Measurements from ENCODE around the gene SLC15A2. TPM values are rescaled to one million over a fixed set of nuclear protein-coding genes. Genes with fewer than 3 reads are reported as not detected.
A peak's percentile ranks its signal among the peaks of the same experiment; 100 is the strongest.

The SLC15A2 gene
- 2.3 and 2.4 TPM in 2 replicates for total RNA-seq (2021)
- long read RNA-seq, full-length matches to known transcripts: 4 of 11 reads
- long read RNA-seq, partial matches to known transcripts: 0 of 11 reads
- long read RNA-seq, other reads (novel, unspliced or antisense): 7 of 11 reads

GRCh38 chr3:121894301-121894990, at the start of gene SLC15A2:
SLC15A2 (plus strand) TSS chr3:121894401; CDS start chr3:121894477, 76 bp downstream.
- Histone ChIP-seq H3K79me1 (ENCODE audit: insufficient read depth, low read depth, low read length, poor library complexity, severe bottlenecking) (no peaks in the 10 kb centered on the region), H2BK20ac (ENCODE audit: low read depth, low read length, poor library complexity, severe bottlenecking) (peak within 1 kb of the TSS; percentile 94), H3K23me2 (ENCODE audit: insufficient read length, low read depth, low read length, poor library complexity, severe bottlenecking) (no peaks in the 10 kb centered on the region), H3K23ac (ENCODE audit: insufficient read length, low read depth, low read length) (no peak within 1 kb of the TSS), H3K79me2 (ENCODE audit: insufficient read depth, low read length) (no peaks in the 10 kb centered on the region), H3K56ac (ENCODE audit: insufficient read length, low read depth, low read length) (no peak within 1 kb of the TSS), H2BK12ac (ENCODE audit: insufficient read length, low read depth, low read length) (no peak within 1 kb of the TSS), H2BK15ac (ENCODE audit: low read depth, low read length) (no peak within 1 kb of the TSS), H2AFZ (ENCODE audit: low read length) (peak within 1 kb of the TSS; percentile 18), H3K9ac (ENCODE audit: extremely low read depth, insufficient read length, low read length) (no peak within 1 kb of the TSS), H3K18ac (ENCODE audit: insufficient read length, low read depth, low read length) (peak within 1 kb of the TSS; percentile 65), H3K9me3 (ENCODE audit: control insufficient read depth, low read depth, low read length) (no peaks in the 10 kb centered on the region), H3K4me2 (ENCODE audit: insufficient read depth, insufficient read length, low read length) (peak within 1 kb of the TSS; percentile 49), H3K27ac (ENCODE audit: insufficient read length, low read depth, low read length) (peak within 1 kb of the TSS; percentile 88), H2AK5ac (ENCODE audit: insufficient read length, low read length) (no peak within 1 kb of the TSS), H4K8ac (replicated peaks; ENCODE audit: insufficient read length, low read depth, low read length) (no peak within 1 kb of the TSS), H2BK120ac (ENCODE audit: low read depth, low read length, poor library complexity, severe bottlenecking) (peak within 1 kb of the TSS; percentile 91), H4K20me1 (ENCODE audit: control insufficient read depth, insufficient read depth, insufficient read length) (no peaks in the 10 kb centered on the region), H2BK5ac (ENCODE audit: insufficient read length, low read length) (no peak within 1 kb of the TSS), H3K27me3 (ENCODE audit: insufficient read depth, low read length) (no peaks in the 10 kb centered on the region), H3K4me1 (ENCODE audit: insufficient read depth, low read length) (peaks cover 4% of the 10 kb centered on the region; the same call in 1 of the 2 replicates), H4K5ac (ENCODE audit: insufficient read length, low read depth, low read length) (no peak within 1 kb of the TSS), H3K14ac (ENCODE audit: insufficient read depth, low read length) (peak within 1 kb of the TSS; percentile 73; the same call in 1 of the 2 replicates), H4K91ac (ENCODE audit: insufficient read length, low read depth, low read length) (no peak within 1 kb of the TSS), H3T11ph (ENCODE audit: low read length) (peak within 1 kb of the TSS; percentile 54), H3K4ac (ENCODE audit: low read depth, low read length) (no peak within 1 kb of the TSS)
- peaks cover 42 to 50% of the 10 kb centered on the region in 2 experiments for H3K4me1 Mint-ChIP-seq
- TF ChIP-seq CTCF (conservative IDR thresholded peaks at IDR 0.05): no peak
- DNase-seq: peak; percentile 33
- no peaks in the 10 kb centered on the region for H3K27me3 Mint-ChIP-seq (ENCODE audit: low read depth)
- peak within 1 kb of the TSS; percentile 34 to 66 for H3K4me3 Mint-ChIP-seq
- peaks cover 9 to 15% (median 9%) of the 10 kb centered on the region in 3 experiments; a peak in 6 of 7 replicates for H3K36me3 Mint-ChIP-seq (ENCODE audit: insufficient read depth in 1 of 3, low read depth in 3 of 3)
- no CpG with 5 or more reads among the region's 3 CpGs for WGBS (ENCODE audit: extremely low coverage, insufficient read length, low lambda C conversion rate)
- H3K27ac Mint-ChIP-seq: peak within 1 kb of the TSS; percentile 77 to 99 (median 98)
- H3K9me3 Mint-ChIP-seq: peaks cover 0 to 1% of the 10 kb centered on the region in 2 experiments; a peak in 2 of 5 replicates

Measured in H9 (cell line).